Muscle layer of colon (tissue), 2 donors: ENCODE measurements around the gene LAMB4.
A peak's percentile ranks its signal among the peaks of the same experiment; 100 is the strongest.

Experiments used
- H3K27ac ChIP-seq: one replicate; pipeline ENCODE4 v1.7.0; 2013; ENCODE audit warnings: low read depth, mild to moderate bottlenecking, low read length, moderate library complexity
- H3K27me3 ChIP-seq, 2 donors: one replicate each; pipeline ENCODE4 v1.7.0; 2013; ENCODE audit warnings: low read length in 2 of 2, mild to moderate bottlenecking in 2 of 2; ENCODE audit not compliant: insufficient read depth in 2 of 2, control insufficient read depth in 1 of 2
- H3K36me3 ChIP-seq: one replicate; pipeline ENCODE4 v1.7.0; 2013; ENCODE audit warnings: mild to moderate bottlenecking, low read length; ENCODE audit not compliant: insufficient read depth
- H3K4me1 ChIP-seq: one replicate; pipeline ENCODE4 v1.7.0; 2013; ENCODE audit warnings: mild to moderate bottlenecking, low read length; ENCODE audit not compliant: insufficient read depth
- H3K4me3 ChIP-seq, 2 donors: one replicate each; pipeline ENCODE4 v1.7.0; 2013; ENCODE audit warnings: low read length in 2 of 2, low read depth in 1 of 2, mild to moderate bottlenecking in 1 of 2, moderate library complexity in 1 of 2
- H3K9ac ChIP-seq: one replicate; pipeline ENCODE4 v1.7.0; 2013; ENCODE audit warnings: low read length
- H3K9me3 ChIP-seq: one replicate; pipeline ENCODE4 v1.7.0; 2013; ENCODE audit warnings: mild to moderate bottlenecking, low read length
- donor health status: abdominal sarcoma.
- donor health status: Adenocarcinoma of cecum.

LAMB4 gene

GRCh38 chr7:108152198-108152597, 22.0 kb upstream of the LAMB4 start:
- H3K27ac ChIP-seq: no peak overlapping the region
- no peaks in the 10 kb centered on the region for H3K4me1 ChIP-seq
- H3K9me3 ChIP-seq: no peaks in the 10 kb centered on the region
- H3K4me3 ChIP-seq: no peak overlapping the region
- H3K9ac ChIP-seq: no peak overlapping the region
- no peaks in the 10 kb centered on the region for H3K27me3 ChIP-seq
- no peaks in the 10 kb centered on the region for H3K36me3 ChIP-seq

- H3K9ac ChIP-seq: no peak overlapping the region
- no peaks in the 10 kb centered on the region for H3K36me3 ChIP-seq
- no peak overlapping the region for H3K4me3 ChIP-seq
- H3K27ac ChIP-seq: no peak overlapping the region
- no peaks in the 10 kb centered on the region for H3K4me1 ChIP-seq
- no peaks in the 10 kb centered on the region for H3K27me3 ChIP-seq
- no peaks in the 10 kb centered on the region for H3K9me3 ChIP-seq
These were observed 19.7 kb upstream of the LAMB4 start for GRCh38 chr7:108149908-108150307.

- Histone ChIP-seq H3K4me3 (no peak overlapping the region), H3K27ac (no peak overlapping the region), H3K27me3 (no peaks in the 10 kb centered on the region), H3K4me1 (no peaks in the 10 kb centered on the region), H3K9me3 (no peaks in the 10 kb centered on the region), H3K36me3 (no peaks in the 10 kb centered on the region), H3K9ac (no peak overlapping the region)
These were observed 19.0 kb upstream of the LAMB4 start for GRCh38 chr7:108149119-108149518.

GRCh38 chr7:108147031-108147563, 16.9 kb upstream of the LAMB4 start:
- Histone ChIP-seq H3K9me3 (no peaks in the 10 kb centered on the region), H3K4me1 (no peaks in the 10 kb centered on the region), H3K27me3 (no peaks in the 10 kb centered on the region), H3K27ac (no peak overlapping the region), H3K36me3 (no peaks in the 10 kb centered on the region), H3K4me3 (no peak overlapping the region), H3K9ac (no peak overlapping the region)

- no peak overlapping the region for H3K9ac ChIP-seq
- H3K36me3 ChIP-seq: no peaks in the 10 kb centered on the region
- peak overlapping the region in 1 of 2 donors; percentile 35 for H3K4me3 ChIP-seq
- H3K9me3 ChIP-seq: no peaks in the 10 kb centered on the region
- H3K27ac ChIP-seq: no peak overlapping the region
- H3K27me3 ChIP-seq: no peaks in the 10 kb centered on the region
- no peaks in the 10 kb centered on the region for H3K4me1 ChIP-seq
These were observed 16.1 kb upstream of the LAMB4 start for GRCh38 chr7:108146070-108146842.

- Histone ChIP-seq H3K27me3 (no peaks in the 10 kb centered on the region), H3K36me3 (no peaks in the 10 kb centered on the region), H3K27ac (no peak overlapping the region), H3K9ac (no peak overlapping the region), H3K9me3 (no peaks in the 10 kb centered on the region), H3K4me3 (no peak overlapping the region), H3K4me1 (no peaks in the 10 kb centered on the region)
These were observed 15.2 kb upstream of the LAMB4 start for GRCh38 chr7:108145401-108145800.

- no peaks in the 10 kb centered on the region for H3K9me3 ChIP-seq
- H3K9ac ChIP-seq: no peak overlapping the region
- H3K36me3 ChIP-seq: no peaks in the 10 kb centered on the region
- H3K4me1 ChIP-seq: no peaks in the 10 kb centered on the region
- no peak overlapping the region for H3K27ac ChIP-seq
- no peaks in the 10 kb centered on the region for H3K27me3 ChIP-seq
- no peak overlapping the region for H3K4me3 ChIP-seq
These were observed 14.8 kb upstream of the LAMB4 start for GRCh38 chr7:108144931-108145330.

GRCh38 chr7:108143658-108144420, 13.7 kb upstream of the LAMB4 start:
- Histone ChIP-seq H3K9ac (no peak overlapping the region), H3K27me3 (no peaks in the 10 kb centered on the region), H3K4me1 (peaks cover 7% of the 10 kb centered on the region), H3K27ac (no peak overlapping the region), H3K36me3 (no peaks in the 10 kb centered on the region), H3K4me3 (no peak overlapping the region), H3K9me3 (no peaks in the 10 kb centered on the region)

- Histone ChIP-seq H3K4me3 (no peak overlapping the region), H3K36me3 (no peaks in the 10 kb centered on the region), H3K27me3 (no peaks in the 10 kb centered on the region), H3K27ac (no peak overlapping the region), H3K9ac (no peak overlapping the region), H3K4me1 (peaks cover 12% of the 10 kb centered on the region), H3K9me3 (no peaks in the 10 kb centered on the region)
These were observed 12.6 kb upstream of the LAMB4 start for GRCh38 chr7:108142675-108143259.

GRCh38 chr7:108142180-108142579, 12.0 kb upstream of the LAMB4 start:
- no peak overlapping the region for H3K27ac ChIP-seq
- peaks cover 12% of the 10 kb centered on the region for H3K4me1 ChIP-seq
- no peaks in the 10 kb centered on the region for H3K36me3 ChIP-seq
- H3K27me3 ChIP-seq: no peaks in the 10 kb centered on the region
- no peak overlapping the region for H3K9ac ChIP-seq
- peaks cover 3% of the 10 kb centered on the region for H3K9me3 ChIP-seq
- H3K4me3 ChIP-seq: no peak overlapping the region

GRCh38 chr7:108140671-108141070, 10.5 kb upstream of the LAMB4 start:
- Histone ChIP-seq H3K36me3 (no peaks in the 10 kb centered on the region), H3K4me1 (peaks cover 12% of the 10 kb centered on the region), H3K9ac (no peak overlapping the region), H3K27me3 (no peaks in the 10 kb centered on the region), H3K27ac (no peak overlapping the region), H3K9me3 (peaks cover 4% of the 10 kb centered on the region), H3K4me3 (no peak overlapping the region)
